Measurements from ENCODE around the gene SND1. TPM values are rescaled to one million over a fixed set of nuclear protein-coding genes. Genes with fewer than 3 reads are reported as not detected.

Gene SND1
- total and polyA plus RNA-seq, 9 donors = 88.3 to 125 (median 97.7) TPM

GRCh38 chr7:128037081-128037480 is 385.1 kb downstream of the SND1 start:
- Histone ChIP-seq H3K27me3 (ENCODE audit: control insufficient read depth, insufficient read depth, low read length) (peaks cover 10% of the 10 kb centered on the region), H3K9me3 (replicated peaks; ENCODE audit: control insufficient read depth, low read depth, low read length) (no peaks in the 10 kb centered on the region), H3K36me3 (ENCODE audit: control insufficient read depth, insufficient read depth, low read length) (no peaks in the 10 kb centered on the region), H3K27ac (ENCODE audit: low read length) (no peak overlapping the region), H3K4me1 (ENCODE audit: control insufficient read depth, insufficient read depth, low read length) (peaks cover 8% of the 10 kb centered on the region), H3K4me3 (ENCODE audit: low read length) (no peak overlapping the region)
- no peak for DNase-seq
- 69% methylated on average over 1 of the region's 2 CpGs for WGBS (ENCODE audit: insufficient coverage)

- H3K4me1 ChIP-seq (ENCODE audit: control insufficient read depth, insufficient read depth, low read length) = peaks cover 2% of the 10 kb centered on the region
- no peaks in the 10 kb centered on the region for H3K36me3 ChIP-seq (ENCODE audit: control insufficient read depth, insufficient read depth, low read length)
- no peaks in the 10 kb centered on the region for H3K9me3 ChIP-seq (replicated peaks; ENCODE audit: control insufficient read depth, low read depth, low read length)
- no CpG with 5 or more reads among the region's 8 CpGs for WGBS (ENCODE audit: insufficient coverage)
- DNase-seq = no peak
- H3K27ac ChIP-seq (ENCODE audit: low read length) = no peak overlapping the region
- H3K4me3 ChIP-seq (ENCODE audit: low read length) = no peak overlapping the region
- H3K27me3 ChIP-seq (ENCODE audit: control insufficient read depth, insufficient read depth, low read length) = peaks cover 4% of the 10 kb centered on the region
Measured at GRCh38 chr7:128037880-128038619, 386.1 kb downstream of the SND1 start.

GRCh38 chr7:128039544-128039953 is 387.6 kb downstream of the SND1 start:
- Histone ChIP-seq H3K9me3 (replicated peaks; ENCODE audit: control insufficient read depth, low read depth, low read length) (no peaks in the 10 kb centered on the region), H3K27ac (ENCODE audit: low read length) (no peak overlapping the region), H3K27me3 (ENCODE audit: control insufficient read depth, insufficient read depth, low read length) (no peaks in the 10 kb centered on the region), H3K4me1 (ENCODE audit: control insufficient read depth, insufficient read depth, low read length) (no peaks in the 10 kb centered on the region), H3K36me3 (ENCODE audit: control insufficient read depth, insufficient read depth, low read length) (peaks cover 4% of the 10 kb centered on the region), H3K4me3 (ENCODE audit: low read length) (no peak overlapping the region)
- WGBS (ENCODE audit: insufficient coverage) = no CpG with 5 or more reads among the region's 4 CpGs
- DNase-seq = no peak

- no CpG with 5 or more reads among the region's 3 CpGs for WGBS (ENCODE audit: insufficient coverage)
- peaks cover 4% of the 10 kb centered on the region for H3K36me3 ChIP-seq (ENCODE audit: control insufficient read depth, insufficient read depth, low read length)
- no peaks in the 10 kb centered on the region for H3K4me1 ChIP-seq (ENCODE audit: control insufficient read depth, insufficient read depth, low read length)
- H3K27me3 ChIP-seq (ENCODE audit: control insufficient read depth, insufficient read depth, low read length) = no peaks in the 10 kb centered on the region
- H3K27ac ChIP-seq (ENCODE audit: low read length) = no peak overlapping the region
- H3K9me3 ChIP-seq (replicated peaks; ENCODE audit: control insufficient read depth, low read depth, low read length) = no peaks in the 10 kb centered on the region
- H3K4me3 ChIP-seq (ENCODE audit: low read length) = no peak overlapping the region
- no peak for DNase-seq
Measured at GRCh38 chr7:128040205-128040604, 388.2 kb downstream of the SND1 start.

- no peaks in the 10 kb centered on the region for H3K27me3 ChIP-seq (ENCODE audit: control insufficient read depth, insufficient read depth, low read length)
- H3K36me3 ChIP-seq (ENCODE audit: control insufficient read depth, insufficient read depth, low read length) = peaks cover 4% of the 10 kb centered on the region
- H3K27ac ChIP-seq (ENCODE audit: low read length) = no peak overlapping the region
- H3K4me3 ChIP-seq (ENCODE audit: low read length) = no peak overlapping the region
- H3K4me1 ChIP-seq (ENCODE audit: control insufficient read depth, insufficient read depth, low read length) = no peaks in the 10 kb centered on the region
- WGBS (ENCODE audit: insufficient coverage) = 100% methylated on average over 1 of the region's 7 CpGs
- H3K9me3 ChIP-seq (replicated peaks; ENCODE audit: control insufficient read depth, low read depth, low read length) = no peaks in the 10 kb centered on the region
- no peak for DNase-seq
Measured at GRCh38 chr7:128041203-128041602, 389.2 kb downstream of the SND1 start.

- H3K4me1 ChIP-seq (ENCODE audit: control insufficient read depth, insufficient read depth, low read length) = no peaks in the 10 kb centered on the region
- H3K27me3 ChIP-seq (ENCODE audit: control insufficient read depth, insufficient read depth, low read length) = no peaks in the 10 kb centered on the region
- WGBS (ENCODE audit: insufficient coverage) = 100% methylated on average over 1 of the region's 2 CpGs
- no peaks in the 10 kb centered on the region for H3K9me3 ChIP-seq (replicated peaks; ENCODE audit: control insufficient read depth, low read depth, low read length)
- peaks cover 4% of the 10 kb centered on the region for H3K36me3 ChIP-seq (ENCODE audit: control insufficient read depth, insufficient read depth, low read length)
- no peak for DNase-seq
- H3K27ac ChIP-seq (ENCODE audit: low read length) = no peak overlapping the region
- no peak overlapping the region for H3K4me3 ChIP-seq (ENCODE audit: low read length)
Measured at GRCh38 chr7:128042012-128042411, 390.0 kb downstream of the SND1 start.

GRCh38 chr7:128044064-128044463 is 392.1 kb downstream of the SND1 start:
- H3K4me3 ChIP-seq (ENCODE audit: low read length) = no peak overlapping the region
- H3K36me3 ChIP-seq (ENCODE audit: control insufficient read depth, insufficient read depth, low read length) = peaks cover 4% of the 10 kb centered on the region
- WGBS (ENCODE audit: insufficient coverage) = 59% methylated on average over 3 of the region's 5 CpGs
- no peaks in the 10 kb centered on the region for H3K9me3 ChIP-seq (replicated peaks; ENCODE audit: control insufficient read depth, low read depth, low read length)
- no peaks in the 10 kb centered on the region for H3K27me3 ChIP-seq (ENCODE audit: control insufficient read depth, insufficient read depth, low read length)
- H3K4me1 ChIP-seq (ENCODE audit: control insufficient read depth, insufficient read depth, low read length) = no peaks in the 10 kb centered on the region
- H3K27ac ChIP-seq (ENCODE audit: low read length) = no peak overlapping the region
- no peak for DNase-seq

- 63% methylated on average over 1 of the region's 1 CpG for WGBS (ENCODE audit: insufficient coverage)
- no peaks in the 10 kb centered on the region for H3K27me3 ChIP-seq (ENCODE audit: control insufficient read depth, insufficient read depth, low read length)
- H3K4me3 ChIP-seq (ENCODE audit: low read length) = no peak overlapping the region
- H3K36me3 ChIP-seq (ENCODE audit: control insufficient read depth, insufficient read depth, low read length) = peaks cover 4% of the 10 kb centered on the region
- no peak overlapping the region for H3K27ac ChIP-seq (ENCODE audit: low read length)
- no peak for DNase-seq
- H3K4me1 ChIP-seq (ENCODE audit: control insufficient read depth, insufficient read depth, low read length) = no peaks in the 10 kb centered on the region
- H3K9me3 ChIP-seq (replicated peaks; ENCODE audit: control insufficient read depth, low read depth, low read length) = no peaks in the 10 kb centered on the region
Measured at GRCh38 chr7:128045158-128045557, 393.2 kb downstream of the SND1 start.

GRCh38 chr7:128045766-128046165 is 393.8 kb downstream of the SND1 start:
- no peak overlapping the region for H3K4me3 ChIP-seq (ENCODE audit: low read length)
- H3K9me3 ChIP-seq (replicated peaks; ENCODE audit: control insufficient read depth, low read depth, low read length) = no peaks in the 10 kb centered on the region
- WGBS (ENCODE audit: insufficient coverage) = no CpG with 5 or more reads among the region's 1 CpG
- no peaks in the 10 kb centered on the region for H3K4me1 ChIP-seq (ENCODE audit: control insufficient read depth, insufficient read depth, low read length)
- no peak overlapping the region for H3K27ac ChIP-seq (ENCODE audit: low read length)
- H3K27me3 ChIP-seq (ENCODE audit: control insufficient read depth, insufficient read depth, low read length) = no peaks in the 10 kb centered on the region
- peaks cover 4% of the 10 kb centered on the region for H3K36me3 ChIP-seq (ENCODE audit: control insufficient read depth, insufficient read depth, low read length)
- no peak for DNase-seq

- Histone ChIP-seq H3K9me3 (replicated peaks; ENCODE audit: control insufficient read depth, low read depth, low read length) (no peaks in the 10 kb centered on the region), H3K36me3 (ENCODE audit: control insufficient read depth, insufficient read depth, low read length) (peaks cover 2% of the 10 kb centered on the region), H3K27ac (ENCODE audit: low read length) (no peak overlapping the region), H3K4me1 (ENCODE audit: control insufficient read depth, insufficient read depth, low read length) (no peaks in the 10 kb centered on the region), H3K27me3 (ENCODE audit: control insufficient read depth, insufficient read depth, low read length) (no peaks in the 10 kb centered on the region), H3K4me3 (ENCODE audit: low read length) (no peak overlapping the region)
- DNase-seq = no peak
- 83% methylated on average over 8 of the region's 9 CpGs for WGBS (ENCODE audit: insufficient coverage)
Measured at GRCh38 chr7:128052404-128052803, 400.4 kb downstream of the SND1 start.

- no peaks in the 10 kb centered on the region for H3K4me1 ChIP-seq (ENCODE audit: control insufficient read depth, insufficient read depth, low read length)
- peak; percentile 47 for DNase-seq
Measured at GRCh38 chr7:128053023-128053422, 401.0 kb downstream of the SND1 start.

More at GRCh38 chr7:128053023-128053422, 401.0 kb downstream of the SND1 start:
- Histone ChIP-seq H3K27ac (ENCODE audit: low read length) (no peak overlapping the region), H3K27me3 (ENCODE audit: control insufficient read depth, insufficient read depth, low read length) (no peaks in the 10 kb centered on the region), H3K9me3 (replicated peaks; ENCODE audit: control insufficient read depth, low read depth, low read length) (no peaks in the 10 kb centered on the region), H3K4me3 (ENCODE audit: low read length) (no peak overlapping the region), H3K36me3 (ENCODE audit: control insufficient read depth, insufficient read depth, low read length) (peaks cover 2% of the 10 kb centered on the region)

All from muscle of leg (tissue), 11 donors.